NCI-H82 (cell line): ENCODE results near the gene C20orf204.
A peak's percentile ranks its signal among the peaks of the same experiment; 100 is the strongest.
"Not testable (repeated sequence)": the region's sequence is repeated elsewhere in the genome, so short reads cannot be mapped to it uniquely, and the experiment has no call there.

Experiments used
- DNase-seq: peaks from one replicate; lab custom pipeline; 2025; lab: John Stamatoyannopoulos, UW

Gene C20orf204

DNA sequence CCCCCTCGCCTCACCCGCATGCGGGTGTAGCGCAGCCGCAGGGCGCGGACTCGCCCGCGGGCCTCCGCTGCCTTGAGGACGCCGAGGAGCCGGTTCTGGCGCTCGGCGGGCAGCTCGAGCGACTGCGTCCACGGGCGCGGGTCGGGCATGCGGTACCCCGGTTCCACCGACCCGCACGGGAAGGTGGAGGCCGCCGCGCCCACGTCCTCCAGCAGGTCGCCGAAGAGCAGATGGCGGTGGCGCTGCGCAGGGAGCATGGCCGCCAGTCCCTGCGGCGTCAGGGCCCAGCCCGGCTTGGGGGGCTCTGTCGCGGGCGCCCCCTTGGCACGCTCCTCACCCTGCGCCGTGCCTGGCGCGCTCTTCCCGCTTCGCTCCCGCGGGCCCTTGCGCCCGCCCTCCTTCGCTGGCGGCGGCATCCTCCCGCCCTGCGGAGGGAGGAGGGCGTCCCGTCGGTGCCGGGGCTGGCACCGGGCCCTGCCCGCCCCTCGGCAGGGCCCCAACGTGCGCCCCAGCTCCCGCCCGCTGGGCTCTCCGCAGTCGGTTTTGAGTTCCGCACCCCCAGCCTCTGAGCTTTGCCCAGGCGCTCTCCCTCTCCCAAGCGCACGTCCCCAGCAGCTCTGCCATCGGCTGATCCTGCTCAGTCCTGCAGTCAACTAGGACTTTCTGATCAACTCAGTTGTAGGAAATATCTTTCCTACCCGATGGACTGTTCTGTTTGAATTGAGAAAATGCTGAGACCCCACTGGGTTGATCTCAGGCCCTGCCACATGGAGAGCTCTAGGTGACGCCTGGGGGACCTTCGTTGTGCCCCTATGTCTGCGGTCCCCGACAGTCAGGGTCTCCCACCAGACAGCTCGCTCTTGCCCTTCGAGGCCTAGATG lies 48.1 kb downstream of the C20orf204 start, which contains the start of gene LKAAEAR1:
LKAAEAR1 (minus strand) TSS at position 595 of the 881 bp plus-strand sequence; CDS start at position 416, 179 bp downstream.
- peak; percentile 50 for DNase-seq

DNA sequence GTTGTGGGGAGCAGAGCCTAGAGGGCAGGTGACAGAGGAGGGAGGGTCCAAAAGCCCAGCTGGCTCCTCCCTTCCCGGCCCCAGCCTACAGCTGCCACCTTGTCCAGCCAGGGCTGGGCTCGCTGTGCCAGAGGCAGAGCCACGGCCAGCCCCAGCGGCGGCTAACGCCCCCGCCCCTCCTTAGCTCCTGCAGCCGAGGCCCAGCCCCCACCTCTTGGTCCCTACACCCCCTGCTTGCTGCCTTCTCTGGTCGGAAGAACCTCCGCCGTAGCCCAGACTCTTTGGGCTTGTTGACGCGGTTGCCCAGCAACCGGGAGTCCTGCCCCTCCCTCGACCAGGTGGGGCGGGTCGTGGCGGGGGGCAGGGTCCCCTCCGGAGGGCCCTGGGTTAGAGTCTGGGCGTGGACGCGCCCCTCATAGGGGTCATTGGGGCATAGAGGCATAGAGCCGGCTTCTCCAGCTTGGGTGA lies 48.7 kb downstream of the C20orf204 start:
- DNase-seq = peak; percentile 50

DNA sequence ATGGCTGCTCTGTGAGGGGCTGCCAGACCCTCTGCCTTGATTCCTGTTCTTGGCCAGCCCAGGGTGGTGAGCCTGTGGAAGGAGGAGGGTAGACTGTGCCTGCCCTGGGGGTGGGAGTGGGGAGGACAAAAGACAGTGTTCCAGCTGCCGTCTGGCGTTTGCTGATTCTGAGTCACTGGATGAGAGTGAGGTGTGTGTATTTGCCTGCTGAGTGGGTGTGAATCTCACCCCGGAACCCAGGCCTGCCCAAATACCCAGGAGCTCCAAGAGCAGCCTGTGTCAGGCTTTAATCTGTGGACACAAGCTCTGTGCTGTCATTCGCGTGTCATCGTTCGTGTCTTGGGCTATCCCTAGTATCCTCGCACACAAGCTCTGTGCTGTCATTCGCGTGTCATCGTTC lies 50.8 kb downstream of the C20orf204 start:
- no peak for DNase-seq

GRCh38 chr20:64087226-64087825 lies 51.3 kb downstream of the C20orf204 start:
- DNase-seq = not testable (repeated sequence)

GRCh38 chr20:64088586-64088985 lies 52.6 kb downstream of the C20orf204 start:
- not testable (repeated sequence) for DNase-seq
